Activated CD4-positive, alpha-beta T cell treated with anti-CD3 and anti-CD28 coated beads, Interleukin-2, amount 10 ng/mL, durations not matched to agents 24 days and 14 days (primary cell): Measurements from ENCODE around the gene PRX. TPM values are rescaled to one million over a fixed set of nuclear protein-coding genes. Genes with fewer than 3 reads are reported as not detected.
"Not testable (repeated sequence)": the region's sequence is repeated elsewhere in the genome, so short reads cannot be mapped to it uniquely, and the experiment has no call there.

Experiments
- DNase-seq: peaks from one replicate; pipeline ENCODE4 v3.0.0; 2022
- H3K27ac Mint-ChIP-seq: one replicate; pipeline ENCODE4 v1.8.0; 2022; ENCODE audit warnings: mild to moderate bottlenecking, mixed read lengths
- H3K27me3 Mint-ChIP-seq: one replicate; pipeline ENCODE4 v1.8.0; 2022; ENCODE audit warnings: mixed read lengths
- H3K36me3 Mint-ChIP-seq: one replicate; pipeline ENCODE4 v1.8.0; 2022; ENCODE audit warnings: low read depth, mild to moderate bottlenecking, mixed read lengths
- H3K4me1 Mint-ChIP-seq: one replicate; pipeline ENCODE4 v1.8.0; 2021; ENCODE audit warnings: mixed read lengths
- H3K4me3 Mint-ChIP-seq: one replicate; pipeline ENCODE4 v1.8.0; 2022; ENCODE audit warnings: mild to moderate bottlenecking, moderate library complexity, mixed read lengths
- H3K9me3 Mint-ChIP-seq: one replicate; pipeline ENCODE4 v1.8.0; 2021; ENCODE audit warnings: mixed read lengths
- intact Hi-C: fragments of 100-400 bp; cut with micrococcal nuclease; formaldehyde crosslinking; loops from one replicate; pipeline ENCODE4 v1.15.1; 2023
- total RNA-seq: library from RNA; stranded (reverse); gene quantifications from 2 replicates; pipeline ENCODE4 v1.2.3, GENCODE V29; 2022

PRX gene
- 0.84 and 0.90 TPM in 2 replicates for total RNA-seq

- Mint-ChIP-seq H3K27ac (no peak within 1 kb of the TSS), H3K27me3 (no peaks in the 10 kb centered on the region), H3K4me1 (peaks cover 21% of the 10 kb centered on the region), H3K4me3 (no peak within 1 kb of the TSS), H3K36me3 (no peaks in the 10 kb centered on the region), H3K9me3 (no peaks in the 10 kb centered on the region)
- DNase-seq: no peak
- intact Hi-C loops: no loop called here
Observed at GRCh38 chr19:40413291-40413845, at the start of gene PRX. Gene PRX, minus strand, starts transcription at chr19:40413378. Its CDS starts 5,446 bp downstream, at chr19:40407932.

- Mint-ChIP-seq H3K36me3 (peaks cover 2% of the 10 kb centered on the region), H3K27ac (no peak overlapping the region), H3K9me3 (no peaks in the 10 kb centered on the region), H3K4me3 (no peak overlapping the region), H3K27me3 (peaks cover 6% of the 10 kb centered on the region), H3K4me1 (peaks cover 24% of the 10 kb centered on the region)
- DNase-seq: no peak
- intact Hi-C loops: no loop called here
Observed at GRCh38 chr19:40461669-40462221, 48.6 kb upstream of the PRX start.

- H3K27me3 Mint-ChIP-seq: no peaks in the 10 kb centered on the region
- intact Hi-C loops: no loop called here
- no peak overlapping the region for H3K27ac Mint-ChIP-seq
- H3K9me3 Mint-ChIP-seq: no peaks in the 10 kb centered on the region
- H3K4me3 Mint-ChIP-seq: no peak overlapping the region
- peaks cover 11% of the 10 kb centered on the region for H3K4me1 Mint-ChIP-seq
- no peak for DNase-seq
- no peaks in the 10 kb centered on the region for H3K36me3 Mint-ChIP-seq
Observed at GRCh38 chr19:40460185-40460584, 47.0 kb upstream of the PRX start.

GRCh38 chr19:40458597-40458974, 45.4 kb upstream of the PRX start:
- H3K4me3 Mint-ChIP-seq: no peak overlapping the region
- H3K4me1 Mint-ChIP-seq: peaks cover 4% of the 10 kb centered on the region
- no peak overlapping the region for H3K27ac Mint-ChIP-seq
- no peaks in the 10 kb centered on the region for H3K9me3 Mint-ChIP-seq
- no peak for DNase-seq
- intact Hi-C loops: no loop called here
- no peaks in the 10 kb centered on the region for H3K27me3 Mint-ChIP-seq
- H3K36me3 Mint-ChIP-seq: no peaks in the 10 kb centered on the region

- Mint-ChIP-seq H3K4me1 (peaks cover 2% of the 10 kb centered on the region), H3K27ac (no peak overlapping the region), H3K9me3 (no peaks in the 10 kb centered on the region), H3K36me3 (no peaks in the 10 kb centered on the region), H3K27me3 (no peaks in the 10 kb centered on the region), H3K4me3 (no peak overlapping the region)
- DNase-seq: no peak
- intact Hi-C loops: no loop called here
Observed at GRCh38 chr19:40457953-40458596, 44.9 kb upstream of the PRX start.

GRCh38 chr19:40457048-40457447, 43.9 kb upstream of the PRX start:
- H3K9me3 Mint-ChIP-seq: no peaks in the 10 kb centered on the region
- DNase-seq: no peak
- no peak overlapping the region for H3K27ac Mint-ChIP-seq
- H3K4me3 Mint-ChIP-seq: no peak overlapping the region
- H3K4me1 Mint-ChIP-seq: no peaks in the 10 kb centered on the region
- intact Hi-C loops: no loop called here
- H3K27me3 Mint-ChIP-seq: no peaks in the 10 kb centered on the region
- H3K36me3 Mint-ChIP-seq: no peaks in the 10 kb centered on the region

GRCh38 chr19:40453943-40454342, 40.8 kb upstream of the PRX start:
- H3K27ac Mint-ChIP-seq, H3K27me3 Mint-ChIP-seq, DNase-seq, intact Hi-C loops, H3K36me3 Mint-ChIP-seq, H3K4me1 Mint-ChIP-seq, H3K4me3 Mint-ChIP-seq, H3K9me3 Mint-ChIP-seq: not testable (repeated sequence)

- no peak for DNase-seq
- no peaks in the 10 kb centered on the region for H3K9me3 Mint-ChIP-seq
Observed at GRCh38 chr19:40453151-40453735, 40.1 kb upstream of the PRX start.

GRCh38 chr19:40452016-40452415, 38.8 kb upstream of the PRX start:
- H3K4me3 Mint-ChIP-seq: no peak overlapping the region
- peak overlapping the region; percentile 38 for H3K27ac Mint-ChIP-seq
- intact Hi-C loops: no loop called here
- peaks cover 2% of the 10 kb centered on the region for H3K36me3 Mint-ChIP-seq
- no peaks in the 10 kb centered on the region for H3K4me1 Mint-ChIP-seq
- H3K9me3 Mint-ChIP-seq: no peaks in the 10 kb centered on the region
- no peak for DNase-seq
- no peaks in the 10 kb centered on the region for H3K27me3 Mint-ChIP-seq

More at GRCh38 chr19:40453151-40453735, 40.1 kb upstream of the PRX start:
- Mint-ChIP-seq H3K4me1 (no peaks in the 10 kb centered on the region), H3K27me3 (no peaks in the 10 kb centered on the region), H3K4me3 (no peak overlapping the region), H3K36me3 (peaks cover 2% of the 10 kb centered on the region), H3K27ac (no peak overlapping the region)
- intact Hi-C loops: no loop called here

GRCh38 chr19:40450664-40451063, 37.5 kb upstream of the PRX start:
- no peak for DNase-seq
- Mint-ChIP-seq H3K4me3 (no peak overlapping the region), H3K4me1 (no peaks in the 10 kb centered on the region), H3K36me3 (peaks cover 2% of the 10 kb centered on the region), H3K27me3 (no peaks in the 10 kb centered on the region), H3K27ac (no peak overlapping the region), H3K9me3 (no peaks in the 10 kb centered on the region)
- intact Hi-C loops: no loop called here

- Mint-ChIP-seq H3K4me3 (no peak overlapping the region), H3K4me1 (no peaks in the 10 kb centered on the region), H3K27me3 (no peaks in the 10 kb centered on the region), H3K27ac (no peak overlapping the region), H3K9me3 (no peaks in the 10 kb centered on the region), H3K36me3 (peaks cover 2% of the 10 kb centered on the region)
- intact Hi-C loops: no loop called here
- DNase-seq: no peak
Observed at GRCh38 chr19:40449506-40449905, 36.3 kb upstream of the PRX start.

GRCh38 chr19:40446263-40446784, 33.1 kb upstream of the PRX start:
- H3K9me3 Mint-ChIP-seq: no peaks in the 10 kb centered on the region
- no peak for DNase-seq
- intact Hi-C loops: no loop called here
- peaks cover 14% of the 10 kb centered on the region for H3K4me1 Mint-ChIP-seq
- no peak overlapping the region for H3K27ac Mint-ChIP-seq
- H3K36me3 Mint-ChIP-seq: peaks cover 7% of the 10 kb centered on the region
- peak overlapping the region; percentile 64 for H3K4me3 Mint-ChIP-seq
- no peaks in the 10 kb centered on the region for H3K27me3 Mint-ChIP-seq

GRCh38 chr19:40445780-40446262, 32.6 kb upstream of the PRX start:
- Mint-ChIP-seq H3K4me1 (peaks cover 14% of the 10 kb centered on the region), H3K27ac (no peak overlapping the region), H3K27me3 (no peaks in the 10 kb centered on the region), H3K36me3 (peaks cover 12% of the 10 kb centered on the region), H3K9me3 (no peaks in the 10 kb centered on the region), H3K4me3 (peak overlapping the region; percentile 49)
- intact Hi-C loops: no loop called here
- DNase-seq: no peak

GRCh38 chr19:40444825-40445312, 31.7 kb upstream of the PRX start:
- peaks cover 14% of the 10 kb centered on the region for H3K4me1 Mint-ChIP-seq
- H3K27ac Mint-ChIP-seq: peak overlapping the region; percentile 96
- peak overlapping the region; percentile 98 for H3K4me3 Mint-ChIP-seq
- peaks cover 14% of the 10 kb centered on the region for H3K36me3 Mint-ChIP-seq
- intact Hi-C loops: loop anchor here (1.0 to 5.0 kb wide), 5 partner anchors 20 to 473 kb away; partner anchors contain the start of genes ACTMAP, AKT2, BLVRB and PSMC4
- no peaks in the 10 kb centered on the region for H3K27me3 Mint-ChIP-seq
- H3K9me3 Mint-ChIP-seq: no peaks in the 10 kb centered on the region
- no peak for DNase-seq
